Measurements from ENCODE around the gene MCC.

DNA sequence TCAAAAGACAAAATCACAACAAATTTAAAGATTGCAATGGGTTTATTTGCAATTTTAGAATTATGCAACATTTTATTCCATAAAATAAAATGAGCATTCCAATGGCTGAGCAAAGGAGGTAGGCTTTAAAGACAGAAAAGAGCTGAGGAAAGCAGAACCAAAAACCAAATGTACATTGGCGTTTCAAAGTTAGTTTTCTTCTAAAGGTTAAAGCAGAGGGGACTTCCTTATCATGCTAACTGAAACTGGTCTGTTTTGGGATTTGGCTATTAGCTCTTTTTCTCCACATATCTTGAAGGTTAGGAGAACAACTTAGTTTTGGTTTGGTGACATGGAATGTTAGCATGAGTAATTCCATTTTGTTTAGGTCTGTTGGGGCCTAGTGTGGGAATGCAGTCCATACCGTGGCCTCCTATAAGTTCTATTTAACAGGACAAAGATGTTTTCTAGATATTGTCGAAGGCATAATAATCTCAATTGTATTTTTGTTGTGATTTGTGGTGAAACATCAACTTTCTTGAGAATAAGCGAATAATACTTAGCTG, 491.4 kb downstream of the MCC start:
- TF ChIP-seq POLR2A (IDR thresholded peaks at IDR 0.05; ENCODE audit: low read depth, low read length) (no peak), TAF1 (IDR thresholded peaks at IDR 0.05; ENCODE audit: low read depth, low read length) (no peak), POLR2AphosphoS5 (IDR thresholded peaks at IDR 0.05; ENCODE audit: low read depth, low read length) (no peak), POU2F2 (IDR thresholded peaks at IDR 0.05; ENCODE audit: low read depth, low read length) (no peak)

Data from GM12891 (cell line).